K562 treated with DMSO at 1 percent for 4 hours (cell line): ENCODE results near the gene GDPD5. TPM values are rescaled to one million over a fixed set of nuclear protein-coding genes. Genes with fewer than 3 reads are reported as not detected.

Experiments
- total RNA-seq: library from RNA; unstranded; fragments of 300-600 nt; gene quantifications from 2 replicates; pipeline ENCODE4 v1.2.3, GENCODE V29; 2022; ENCODE audit not compliant: insufficient read depth

GDPD5 gene, protein sequence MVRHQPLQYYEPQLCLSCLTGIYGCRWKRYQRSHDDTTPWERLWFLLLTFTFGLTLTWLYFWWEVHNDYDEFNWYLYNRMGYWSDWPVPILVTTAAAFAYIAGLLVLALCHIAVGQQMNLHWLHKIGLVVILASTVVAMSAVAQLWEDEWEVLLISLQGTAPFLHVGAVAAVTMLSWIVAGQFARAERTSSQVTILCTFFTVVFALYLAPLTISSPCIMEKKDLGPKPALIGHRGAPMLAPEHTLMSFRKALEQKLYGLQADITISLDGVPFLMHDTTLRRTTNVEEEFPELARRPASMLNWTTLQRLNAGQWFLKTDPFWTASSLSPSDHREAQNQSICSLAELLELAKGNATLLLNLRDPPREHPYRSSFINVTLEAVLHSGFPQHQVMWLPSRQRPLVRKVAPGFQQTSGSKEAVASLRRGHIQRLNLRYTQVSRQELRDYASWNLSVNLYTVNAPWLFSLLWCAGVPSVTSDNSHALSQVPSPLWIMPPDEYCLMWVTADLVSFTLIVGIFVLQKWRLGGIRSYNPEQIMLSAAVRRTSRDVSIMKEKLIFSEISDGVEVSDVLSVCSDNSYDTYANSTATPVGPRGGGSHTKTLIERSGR
- 49.0 and 52.7 TPM in 2 replicates for total RNA-seq

DNA sequence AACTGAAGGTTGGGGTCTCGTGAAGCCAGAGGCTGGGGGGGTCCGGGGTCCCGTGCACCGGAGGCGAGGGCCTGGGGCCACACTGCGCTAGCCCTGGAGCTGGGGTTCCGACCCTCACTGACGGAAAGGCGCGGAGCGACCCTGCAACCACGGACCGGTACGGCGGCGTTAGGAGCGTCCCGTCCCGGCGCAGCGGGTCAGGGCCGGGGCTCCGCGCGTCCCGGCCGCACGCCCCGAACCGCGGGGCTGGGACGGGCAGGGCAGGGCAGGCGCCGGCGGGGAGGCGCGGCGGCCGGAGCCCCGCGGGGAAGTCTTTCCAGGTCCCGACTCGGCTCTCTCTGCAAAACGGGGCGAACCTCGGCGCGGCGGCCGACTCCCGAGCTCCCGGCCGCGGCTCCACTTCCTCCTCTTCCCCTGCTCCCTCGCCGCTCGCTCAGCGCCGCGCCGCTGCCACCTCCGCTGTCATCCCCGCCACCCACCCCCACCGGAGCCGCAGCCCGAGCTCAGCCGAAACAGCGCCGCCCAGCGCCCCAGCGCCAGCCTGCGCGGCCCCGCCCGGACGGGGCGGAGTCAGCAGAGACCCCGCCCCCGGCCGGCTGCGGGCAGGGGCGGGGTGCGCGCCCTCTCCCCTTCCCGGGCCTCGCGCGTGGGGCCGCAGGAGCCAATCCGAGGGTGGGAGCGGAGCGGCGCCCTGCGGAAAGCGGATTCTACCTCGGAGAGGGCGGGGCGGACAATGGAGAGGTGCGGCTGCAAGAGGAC, at the start of gene GDPD5:
GDPD5 (minus strand) TSS at position 509 of the 759 bp plus-strand sequence. CDS start 48,206 bp downstream, outside the sequence.

DNA sequence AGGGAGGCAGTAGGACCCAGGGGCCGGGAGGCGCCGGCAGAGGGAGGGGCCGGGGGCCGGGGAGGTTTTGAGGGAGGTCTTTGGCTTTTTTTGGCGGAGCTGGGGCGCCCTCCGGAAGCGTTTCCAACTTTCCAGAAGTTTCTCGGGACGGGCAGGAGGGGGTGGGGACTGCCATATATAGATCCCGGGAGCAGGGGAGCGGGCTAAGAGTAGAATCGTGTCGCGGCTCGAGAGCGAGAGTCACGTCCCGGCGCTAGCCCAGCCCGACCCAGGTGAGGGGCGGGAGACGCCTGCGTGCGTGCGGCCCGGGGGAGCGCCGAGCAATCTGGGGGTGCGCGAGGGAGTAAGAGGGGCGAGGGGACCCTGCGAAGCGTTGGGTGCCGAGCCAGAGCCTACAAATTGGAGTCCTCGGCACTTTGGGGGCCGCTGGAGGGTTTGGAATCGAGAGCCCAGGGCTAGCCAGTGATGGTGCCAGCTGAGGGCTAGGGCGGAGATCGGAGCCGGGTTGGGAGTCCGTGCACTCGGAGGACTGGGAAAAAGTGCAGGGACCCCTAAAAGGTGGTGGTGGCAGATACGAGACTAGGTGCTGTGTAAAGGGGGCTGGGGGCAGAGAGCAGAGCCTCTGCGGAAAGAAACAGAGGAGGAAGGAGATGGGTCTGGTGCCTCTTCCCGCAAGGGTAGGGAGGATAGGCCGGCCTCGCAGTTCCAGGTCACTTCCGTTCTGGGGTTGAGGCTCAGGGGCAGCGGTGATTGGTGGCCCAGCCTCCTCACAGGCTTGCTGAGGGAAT, 36.5 kb upstream of the GDPD5 start, which contains the start of gene SERPINH1:
SERPINH1 (plus strand) TSS at position 206 of the 788 bp plus-strand sequence. CDS start 4,097 bp downstream, outside the sequence.

DNA sequence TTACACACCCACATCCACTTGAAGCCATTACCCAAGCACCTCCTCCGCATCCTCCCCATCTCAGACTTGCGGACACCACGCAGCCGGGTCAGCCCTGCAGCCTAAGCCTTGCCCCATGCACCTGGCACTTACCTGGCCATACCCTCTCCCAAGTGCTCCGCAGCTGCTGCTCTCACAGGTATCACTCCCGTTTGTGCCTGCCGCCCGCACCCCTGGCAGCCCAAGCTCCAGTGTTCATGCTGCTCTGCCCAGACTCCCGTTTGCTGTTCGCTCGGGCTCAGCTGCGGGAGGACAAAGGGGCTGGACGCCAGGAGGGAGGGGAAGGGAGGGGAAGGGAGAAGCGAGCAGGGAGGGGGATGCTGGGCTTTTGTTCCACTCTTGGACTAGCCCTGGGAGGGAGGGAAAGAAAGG, 92.8 kb downstream of the GDPD5 start, which contains the start of gene KLHL35:
KLHL35 (minus strand) TSS at position 293 of the 411 bp plus-strand sequence. CDS start 2,574 bp downstream, outside the sequence.

DNA sequence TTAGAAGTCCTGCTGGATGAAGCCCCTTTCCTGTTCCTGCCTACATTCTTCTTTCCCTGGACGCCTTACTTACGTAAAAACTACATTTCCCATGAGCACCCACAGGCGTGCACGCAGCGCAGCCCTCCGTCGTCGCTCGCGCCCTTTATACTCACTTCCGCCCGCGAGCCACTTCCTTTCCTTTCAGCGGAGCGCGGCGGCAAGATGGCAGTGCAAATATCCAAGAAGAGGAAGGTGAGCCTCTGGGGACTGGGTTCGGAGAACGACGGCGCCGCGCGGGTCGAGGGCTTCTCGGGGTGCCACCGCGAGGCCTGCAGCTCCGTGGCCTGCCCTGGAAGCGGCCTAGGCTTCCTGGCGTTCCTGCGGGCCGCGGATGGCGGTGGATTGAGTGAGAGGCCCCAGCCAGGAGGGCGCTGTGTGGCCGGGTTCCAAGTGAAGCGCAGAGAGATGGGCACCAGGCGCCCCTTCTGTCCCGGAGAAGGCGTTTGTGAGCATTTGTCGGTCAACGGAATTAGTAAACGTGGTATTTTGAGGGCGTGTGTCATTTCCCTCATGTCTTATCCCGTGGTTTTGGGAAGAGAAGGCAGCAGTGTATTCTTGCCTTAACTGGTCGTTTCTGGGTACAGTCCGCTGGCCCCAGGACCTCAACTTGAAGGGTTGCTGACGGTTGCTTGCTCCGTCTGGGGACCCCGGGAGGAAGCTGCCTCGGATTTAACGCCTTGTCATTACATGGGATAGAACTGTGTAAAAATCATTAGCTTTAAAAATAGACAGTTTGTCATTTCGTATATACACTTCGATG, 126.2 kb downstream of the GDPD5 start, which contains the start of gene RPS3:
RPS3 (plus strand) TSS at position 175 of the 802 bp plus-strand sequence; CDS start at position 205, 30 bp downstream.

Other genes with a start within 250 kb of the GDPD5 start
- gene ARRB1, start 174.3 kb downstream of the GDPD5 start, total RNA-seq, result 25.4 and 33.7 TPM in 2 replicates
- gene RPS3, start 126.4 kb downstream of the GDPD5 start, total RNA-seq, result 5,531 and 5,618 TPM in 2 replicates
- gene KLHL35, start 92.7 kb downstream of the GDPD5 start, total RNA-seq, result 0.36 and 0.55 TPM in 2 replicates
- 288 and 317 TPM in 2 replicates for gene SERPINH1, start 36.3 kb upstream of the GDPD5 start, total RNA-seq
- gene MAP6, start 143.1 kb upstream of the GDPD5 start, total RNA-seq, result not detected in 2 replicates
- gene MOGAT2, start 191.9 kb upstream of the GDPD5 start, total RNA-seq, result not detected in 2 replicates
- gene DGAT2, start 242.8 kb upstream of the GDPD5 start, total RNA-seq, result 3.4 and 5.1 TPM in 2 replicates